MCF 10A (cell line): ENCODE results near the gene GBP5. TPM values are rescaled to one million over a fixed set of nuclear protein-coding genes. Genes with fewer than 3 reads are reported as not detected.

Source experiments
- BruUV-seq: library from RNA; stranded (reverse); fragments of 400-500 nt; replicated peaks from 2 replicates; lab custom pipeline; 2021; lab: Mats Ljungman, UMichigan
- CTCF ChIA-PET: fragments of 300-600 bp; sonication (Branson Sonifier 250); formaldehyde crosslinking; extraction: SDS; loops from one replicate; lab custom pipeline; 2021; ENCODE audit warnings: antibody characterized with exemption, inconsistent platforms; lab: Yijun Ruan, JAX
- POLR2A ChIA-PET: fragments of 300-600, 350-650 bp; sonication (Branson Sonifier 250); formaldehyde crosslinking; extraction: SDS; loops from one replicate; lab custom pipeline; 2020; ENCODE audit warnings: antibody characterized with exemption, inconsistent platforms; lab: Yijun Ruan, JAX
- DNase-seq: peaks from one replicate; pipeline ENCODE4 v3.0.0-alpha.2; 2018; ENCODE audit not compliant: unreplicated experiment
- H3K27ac Mint-ChIP-seq: one replicate; pipeline ENCODE4 v1.8.0; 2022; ENCODE audit warnings: mild to moderate bottlenecking, low read depth, mixed read lengths; ENCODE audit not compliant: unreplicated experiment
- H3K27me3 Mint-ChIP-seq: one replicate; pipeline ENCODE4 v1.8.0; 2022; ENCODE audit warnings: mixed read lengths; ENCODE audit not compliant: insufficient read depth, unreplicated experiment
- H3K36me3 Mint-ChIP-seq: one replicate; pipeline ENCODE4 v1.8.0; 2022; ENCODE audit warnings: mild to moderate bottlenecking, moderate library complexity, mixed read lengths; ENCODE audit not compliant: insufficient read depth, unreplicated experiment
- H3K4me1 Mint-ChIP-seq: one replicate; pipeline ENCODE4 v1.8.0; 2022; ENCODE audit warnings: mixed read lengths; ENCODE audit not compliant: insufficient read depth, unreplicated experiment
- H3K4me3 Mint-ChIP-seq: one replicate; pipeline ENCODE4 v1.8.0; 2022; ENCODE audit warnings: mild to moderate bottlenecking, moderate library complexity, mixed read lengths; ENCODE audit not compliant: unreplicated experiment
- H3K9me3 Mint-ChIP-seq: one replicate; pipeline ENCODE4 v1.8.0; 2022; ENCODE audit warnings: mixed read lengths; ENCODE audit not compliant: unreplicated experiment
- intact Hi-C: fragments of 100-400 bp; cut with micrococcal nuclease; formaldehyde crosslinking; loops from 2 replicates; pipeline ENCODE4 v1.14.1; 2022
- total RNA-seq: library from RNA; stranded (reverse); gene quantifications from 2 replicates; pipeline ENCODE4 v1.2.3, GENCODE V29; 2022
- TF ChIP-seq, protein P1 (sequence below): fragments of 200-600 bp; IDR thresholded peaks from one replicate; pipeline ENCODE4 v1.8.0; 2022; ENCODE audit warnings: antibody characterized with exemption, mild to moderate bottlenecking; ENCODE audit not compliant: unreplicated experiment

GBP5 gene
- total RNA-seq, 1 experiment from 2014 or later = not detected

GRCh38 chr1:89280766-89281165 lies 8.1 kb upstream of the GBP5 start:
- POLR2A ChIA-PET = no interaction called here

GRCh38 chr1:89279011-89279466 lies 6.4 kb upstream of the GBP5 start:
- Mint-ChIP-seq H3K4me3 (no peak overlapping the region), H3K4me1 (peaks cover 8% of the 10 kb centered on the region), H3K9me3 (no peaks in the 10 kb centered on the region), H3K27ac (no peak overlapping the region), H3K27me3 (no peaks in the 10 kb centered on the region), H3K36me3 (no peaks in the 10 kb centered on the region)
- TF ChIP-seq, protein P1, sequence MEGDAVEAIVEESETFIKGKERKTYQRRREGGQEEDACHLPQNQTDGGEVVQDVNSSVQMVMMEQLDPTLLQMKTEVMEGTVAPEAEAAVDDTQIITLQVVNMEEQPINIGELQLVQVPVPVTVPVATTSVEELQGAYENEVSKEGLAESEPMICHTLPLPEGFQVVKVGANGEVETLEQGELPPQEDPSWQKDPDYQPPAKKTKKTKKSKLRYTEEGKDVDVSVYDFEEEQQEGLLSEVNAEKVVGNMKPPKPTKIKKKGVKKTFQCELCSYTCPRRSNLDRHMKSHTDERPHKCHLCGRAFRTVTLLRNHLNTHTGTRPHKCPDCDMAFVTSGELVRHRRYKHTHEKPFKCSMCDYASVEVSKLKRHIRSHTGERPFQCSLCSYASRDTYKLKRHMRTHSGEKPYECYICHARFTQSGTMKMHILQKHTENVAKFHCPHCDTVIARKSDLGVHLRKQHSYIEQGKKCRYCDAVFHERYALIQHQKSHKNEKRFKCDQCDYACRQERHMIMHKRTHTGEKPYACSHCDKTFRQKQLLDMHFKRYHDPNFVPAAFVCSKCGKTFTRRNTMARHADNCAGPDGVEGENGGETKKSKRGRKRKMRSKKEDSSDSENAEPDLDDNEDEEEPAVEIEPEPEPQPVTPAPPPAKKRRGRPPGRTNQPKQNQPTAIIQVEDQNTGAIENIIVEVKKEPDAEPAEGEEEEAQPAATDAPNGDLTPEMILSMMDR = no peak
- POLR2A ChIA-PET = no interaction called here
- no peak for DNase-seq
- intact Hi-C loops = no loop called here
- no TSS peak for BruUV-seq
- CTCF ChIA-PET = no interaction called here

More at GRCh38 chr1:89280766-89281165, 8.1 kb upstream of the GBP5 start:
- intact Hi-C loops = no loop called here
- no TSS peak for BruUV-seq
- no peaks in the 10 kb centered on the region for H3K4me1 Mint-ChIP-seq
- H3K36me3 Mint-ChIP-seq = no peaks in the 10 kb centered on the region
- TF ChIP-seq, protein P1 = no peak
- no peaks in the 10 kb centered on the region for H3K27me3 Mint-ChIP-seq
- no peaks in the 10 kb centered on the region for H3K9me3 Mint-ChIP-seq
- no peak overlapping the region for H3K4me3 Mint-ChIP-seq
- H3K27ac Mint-ChIP-seq = no peak overlapping the region
- DNase-seq = no peak
- CTCF ChIA-PET = no interaction called here

DNA sequence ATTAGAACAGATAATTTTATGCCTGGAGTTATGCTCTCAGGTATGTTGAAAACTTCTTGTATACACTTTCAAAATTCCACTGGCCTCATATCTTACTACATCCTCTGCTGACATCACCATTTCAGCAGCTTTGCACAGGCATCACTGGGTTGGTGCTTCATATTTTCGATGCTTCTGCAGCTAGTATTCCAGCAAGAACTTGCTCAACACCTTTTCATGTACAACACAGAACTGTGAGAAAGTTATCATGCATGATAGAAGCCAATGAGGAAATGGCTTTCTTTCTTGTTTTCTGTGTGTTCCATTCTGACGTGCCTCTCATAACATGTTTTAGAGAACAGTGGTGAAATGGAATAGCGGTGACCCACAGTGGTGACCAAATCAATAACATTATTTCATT lies 5.1 kb upstream of the GBP5 start:
- CTCF ChIA-PET = no interaction called here
- Mint-ChIP-seq H3K27ac (no peak overlapping the region), H3K4me3 (no peak overlapping the region), H3K36me3 (no peaks in the 10 kb centered on the region), H3K27me3 (no peaks in the 10 kb centered on the region), H3K9me3 (no peaks in the 10 kb centered on the region), H3K4me1 (peaks cover 8% of the 10 kb centered on the region)
- TF ChIP-seq, protein P1 = no peak
- intact Hi-C loops = loop anchor here (2.0 kb wide), 1 partner anchor 279 kb away; no protein-coding TSS in a partner anchor
- no peak for DNase-seq
- POLR2A ChIA-PET = no interaction called here
- no TSS peak for BruUV-seq

GRCh38 chr1:89276690-89277089 lies 4.0 kb upstream of the GBP5 start:
- H3K27ac Mint-ChIP-seq = no peak overlapping the region
- CTCF ChIA-PET = interaction anchor here (0.9 to 1.2 kb wide), 3 partner anchors 80 to 304 kb away, joined by 3 to 4 read pairs (median 3); no protein-coding TSS in a partner anchor
- DNase-seq = peak; percentile 27
- intact Hi-C loops = loop anchor here (1.0 to 2.0 kb wide), 2 partner anchors 191 to 278 kb away; no protein-coding TSS in a partner anchor
- H3K4me1 Mint-ChIP-seq = peaks cover 11% of the 10 kb centered on the region
- H3K27me3 Mint-ChIP-seq = no peaks in the 10 kb centered on the region
- no peak overlapping the region for H3K4me3 Mint-ChIP-seq
- POLR2A ChIA-PET = no interaction called here
- H3K9me3 Mint-ChIP-seq = no peaks in the 10 kb centered on the region
- TF ChIP-seq, protein P1 = no peak
- H3K36me3 Mint-ChIP-seq = no peaks in the 10 kb centered on the region
- no TSS peak for BruUV-seq
